ENCODE results near the gene TACC3.

Gene TACC3

DNA sequence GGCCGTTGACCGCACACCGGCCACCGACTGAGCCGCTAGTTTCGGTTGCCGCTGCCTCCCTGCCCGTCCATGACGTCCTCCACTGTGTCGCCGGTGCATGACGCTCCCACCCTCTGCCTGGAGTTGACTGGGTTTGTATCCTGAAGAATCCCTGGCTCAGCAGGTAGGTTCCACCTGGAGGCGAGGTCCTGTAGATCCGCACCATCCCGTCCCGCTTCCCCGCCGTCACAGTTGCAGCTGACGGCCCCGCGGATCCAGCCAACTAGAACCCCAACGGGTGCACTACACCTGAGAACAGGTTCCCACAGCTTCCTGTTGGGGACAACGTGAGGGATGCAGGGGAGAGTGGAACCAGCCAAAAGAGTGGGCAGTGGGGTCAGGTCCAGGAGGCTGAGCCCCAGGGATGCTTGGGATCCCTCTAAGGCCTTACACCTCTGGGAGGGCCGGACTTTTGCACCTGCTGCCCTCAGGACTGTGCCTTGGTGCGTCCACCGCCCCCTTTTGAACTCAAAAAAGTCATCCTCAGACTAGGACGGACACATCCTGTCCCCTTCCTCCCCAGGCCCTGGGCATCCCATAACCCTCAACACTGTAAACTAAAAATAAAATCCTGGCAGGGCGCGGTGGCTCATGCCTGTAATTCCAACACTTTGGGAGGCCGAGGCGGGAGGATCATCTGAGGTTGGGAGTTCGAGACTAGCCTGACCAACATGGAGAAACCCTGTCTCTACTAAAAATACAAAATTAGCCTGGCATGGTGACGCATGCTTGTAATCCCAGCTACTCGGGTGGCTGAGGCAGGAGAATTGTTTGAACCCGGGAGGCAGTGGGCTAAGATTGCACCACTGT, 8.1 kb upstream of the TACC3 start (continued):
- no peak for TF ChIP-seq ZBTB44 (tag by site-specific recombination; IDR thresholded peaks at IDR 0.05)
- no peak for TF ChIP-seq ZNF571 (tag by site-specific recombination; IDR thresholded peaks at IDR 0.05)

DNA sequence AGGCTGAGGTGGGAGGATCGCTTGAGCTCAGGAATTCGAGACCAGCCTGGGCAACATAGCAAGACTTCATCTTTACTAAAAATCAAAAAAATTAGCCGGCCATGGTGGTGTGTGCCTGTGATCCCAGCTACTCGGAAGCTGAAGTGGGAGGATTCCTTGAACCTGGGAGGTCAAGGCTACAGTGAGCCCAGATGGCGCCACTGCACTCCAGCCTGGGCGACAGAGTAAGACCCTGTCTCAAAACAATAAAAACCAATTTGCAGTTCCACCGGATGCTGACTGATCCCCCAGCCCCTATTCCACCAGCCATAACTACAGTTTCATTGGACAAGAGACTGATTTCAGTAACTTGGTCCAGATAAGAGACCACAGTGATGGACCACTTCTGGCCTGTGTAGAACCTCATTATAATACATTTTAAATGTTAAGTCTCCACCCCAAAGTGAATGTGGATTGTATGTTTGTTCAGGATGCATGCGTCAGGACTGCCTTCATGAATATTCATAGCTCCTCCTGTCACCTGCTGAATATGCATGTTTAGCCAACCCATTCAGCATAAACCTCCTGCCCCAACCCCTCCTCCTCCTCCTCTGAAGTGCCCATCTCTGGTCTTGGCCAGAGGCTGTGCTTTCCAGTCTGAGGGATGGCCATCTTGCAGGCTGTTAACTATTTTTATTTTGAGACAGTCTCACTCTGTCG, 6.9 kb upstream of the TACC3 start:
- CTCF ChIA-PET: interaction anchor here (0.7 to 3.4 kb wide), 4 partner anchors 11 to 21 kb away, joined by 3 to 14 read pairs (median 3); no protein-coding TSS in a partner anchor

More for the DNA sequence above, 6.9 kb upstream of the TACC3 start:
- Histone ChIP-seq H3K4me1 (ENCODE audit: control insufficient read depth, insufficient read depth, low read length) (no peaks in the 10 kb centered on the region), H3K27ac (ENCODE audit: extremely low read depth, low read depth, low read length) (no peak overlapping the region), H3K9me3 (ENCODE audit: control insufficient read depth, insufficient read depth, low read depth, low read length) (no peaks in the 10 kb centered on the region), H3K4me3 (ENCODE audit: low read depth, low read length) (peak overlapping the region; percentile 15), H3K36me3 (ENCODE audit: control insufficient read depth in 2 of 2, insufficient read depth in 1 of 2, low read length in 2 of 2) (peaks cover 0 to 50% of the 10 kb centered on the region in 2 experiments; a peak in 2 of 3 replicates)
- TF ChIP-seq ZNF174 (tag by site-specific recombination; IDR thresholded peaks at IDR 0.05): no peak
- TF ChIP-seq ZNF121 (tag by site-specific recombination; IDR thresholded peaks at IDR 0.05): peak; percentile 84
- no peak for TF ChIP-seq ZNF585B (tag by site-specific recombination; IDR thresholded peaks at IDR 0.05)
- no peak for TF ChIP-seq ZNF266 (tag by site-specific recombination; IDR thresholded peaks at IDR 0.05; ENCODE audit: low read depth)
- TF ChIP-seq ZBTB44 (tag by site-specific recombination; IDR thresholded peaks at IDR 0.05): no peak
- no peak for TF ChIP-seq PATZ1 (tag by site-specific recombination; IDR thresholded peaks at IDR 0.05)
- TF ChIP-seq, protein P1, sequence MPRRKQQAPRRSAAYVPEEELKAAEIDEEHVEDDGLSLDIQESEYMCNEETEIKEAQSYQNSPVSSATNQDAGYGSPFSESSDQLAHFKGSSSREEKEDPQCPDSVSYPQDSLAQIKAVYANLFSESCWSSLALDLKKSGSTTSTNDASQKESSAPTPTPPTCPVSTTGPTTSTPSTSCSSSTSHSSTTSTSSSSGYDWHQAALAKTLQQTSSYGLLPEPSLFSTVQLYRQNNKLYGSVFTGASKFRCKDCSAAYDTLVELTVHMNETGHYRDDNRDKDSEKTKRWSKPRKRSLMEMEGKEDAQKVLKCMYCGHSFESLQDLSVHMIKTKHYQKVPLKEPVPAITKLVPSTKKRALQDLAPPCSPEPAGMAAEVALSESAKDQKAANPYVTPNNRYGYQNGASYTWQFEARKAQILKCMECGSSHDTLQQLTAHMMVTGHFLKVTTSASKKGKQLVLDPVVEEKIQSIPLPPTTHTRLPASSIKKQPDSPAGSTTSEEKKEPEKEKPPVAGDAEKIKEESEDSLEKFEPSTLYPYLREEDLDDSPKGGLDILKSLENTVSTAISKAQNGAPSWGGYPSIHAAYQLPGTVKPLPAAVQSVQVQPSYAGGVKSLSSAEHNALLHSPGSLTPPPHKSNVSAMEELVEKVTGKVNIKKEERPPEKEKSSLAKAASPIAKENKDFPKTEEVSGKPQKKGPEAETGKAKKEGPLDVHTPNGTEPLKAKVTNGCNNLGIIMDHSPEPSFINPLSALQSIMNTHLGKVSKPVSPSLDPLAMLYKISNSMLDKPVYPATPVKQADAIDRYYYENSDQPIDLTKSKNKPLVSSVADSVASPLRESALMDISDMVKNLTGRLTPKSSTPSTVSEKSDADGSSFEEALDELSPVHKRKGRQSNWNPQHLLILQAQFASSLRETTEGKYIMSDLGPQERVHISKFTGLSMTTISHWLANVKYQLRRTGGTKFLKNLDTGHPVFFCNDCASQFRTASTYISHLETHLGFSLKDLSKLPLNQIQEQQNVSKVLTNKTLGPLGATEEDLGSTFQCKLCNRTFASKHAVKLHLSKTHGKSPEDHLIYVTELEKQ (tag by site-specific recombination; IDR thresholded peaks at IDR 0.05; ENCODE audit: borderline replicate concordance): no peak
- TF ChIP-seq ZNF335 (tag by site-specific recombination; conservative IDR thresholded peaks at IDR 0.05): no peak
- POLR2A ChIA-PET: no interaction called here

Measured in HEK293 (cell line).